Measurements from ENCODE around the gene FRMPD2. TPM values are rescaled to one million over a fixed set of nuclear protein-coding genes. Genes with fewer than 3 reads are reported as not detected.

FRMPD2 gene
- total RNA-seq, 4 donors from 2014 or later: 0.80 TPM; not detected in 3

DNA sequence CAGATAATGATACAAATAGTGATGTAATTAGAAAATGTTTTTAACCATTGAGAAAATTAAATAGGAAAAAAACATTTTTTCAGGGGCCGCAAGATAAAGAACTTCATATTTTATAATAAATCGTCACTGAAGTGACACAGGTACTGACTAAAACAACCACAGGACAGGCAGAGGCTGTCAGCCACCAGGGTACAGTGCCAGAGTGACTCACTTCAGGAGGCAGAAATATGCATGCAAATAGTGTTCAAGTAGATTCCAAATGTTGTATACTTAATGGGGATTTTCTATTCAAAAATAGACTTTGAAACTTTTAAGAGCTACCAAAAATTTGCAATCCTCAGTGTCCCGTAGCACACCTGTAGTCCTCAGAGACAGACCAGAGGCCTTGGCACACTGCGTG lies 68.6 kb downstream of the FRMPD2 start:
- Histone ChIP-seq H3K9me3 (no peaks in the 10 kb centered on the region), H3K4me1 (no peaks in the 10 kb centered on the region), H3K4me3 (no peak overlapping the region), H3K27ac (no peak overlapping the region), H3K27me3 (no peaks in the 10 kb centered on the region), H3K36me3 (no peaks in the 10 kb centered on the region)
- intact Hi-C loops (cut with DNase I; ENCODE audit: low total_unique reads): no loop called here
- TF ChIP-seq EP300 (IDR thresholded peaks at IDR 0.05; ENCODE audit: low read depth) (no peak), POLR2AphosphoS5 (IDR thresholded peaks at IDR 0.05) (no peak), POLR2A (IDR thresholded peaks at IDR 0.05) (no peak)
- TF ChIP-seq, protein P1, sequence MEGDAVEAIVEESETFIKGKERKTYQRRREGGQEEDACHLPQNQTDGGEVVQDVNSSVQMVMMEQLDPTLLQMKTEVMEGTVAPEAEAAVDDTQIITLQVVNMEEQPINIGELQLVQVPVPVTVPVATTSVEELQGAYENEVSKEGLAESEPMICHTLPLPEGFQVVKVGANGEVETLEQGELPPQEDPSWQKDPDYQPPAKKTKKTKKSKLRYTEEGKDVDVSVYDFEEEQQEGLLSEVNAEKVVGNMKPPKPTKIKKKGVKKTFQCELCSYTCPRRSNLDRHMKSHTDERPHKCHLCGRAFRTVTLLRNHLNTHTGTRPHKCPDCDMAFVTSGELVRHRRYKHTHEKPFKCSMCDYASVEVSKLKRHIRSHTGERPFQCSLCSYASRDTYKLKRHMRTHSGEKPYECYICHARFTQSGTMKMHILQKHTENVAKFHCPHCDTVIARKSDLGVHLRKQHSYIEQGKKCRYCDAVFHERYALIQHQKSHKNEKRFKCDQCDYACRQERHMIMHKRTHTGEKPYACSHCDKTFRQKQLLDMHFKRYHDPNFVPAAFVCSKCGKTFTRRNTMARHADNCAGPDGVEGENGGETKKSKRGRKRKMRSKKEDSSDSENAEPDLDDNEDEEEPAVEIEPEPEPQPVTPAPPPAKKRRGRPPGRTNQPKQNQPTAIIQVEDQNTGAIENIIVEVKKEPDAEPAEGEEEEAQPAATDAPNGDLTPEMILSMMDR (IDR thresholded peaks at IDR 0.05): no peak
- WGBS, 2 donors (ENCODE audit: low coverage in 1 of 2): 83 to 89% methylated on average over 4 of the region's 4 CpGs
- in situ Hi-C loops (cut with MboI; ENCODE audit: low pct_ligation_motif_present in 1 of 4, low pct_unique_long_range_greater_than_20kb in 1 of 4, low sequenced_read_pairs in 3 of 4): no loop called here
- no peak for DNase-seq

DNA sequence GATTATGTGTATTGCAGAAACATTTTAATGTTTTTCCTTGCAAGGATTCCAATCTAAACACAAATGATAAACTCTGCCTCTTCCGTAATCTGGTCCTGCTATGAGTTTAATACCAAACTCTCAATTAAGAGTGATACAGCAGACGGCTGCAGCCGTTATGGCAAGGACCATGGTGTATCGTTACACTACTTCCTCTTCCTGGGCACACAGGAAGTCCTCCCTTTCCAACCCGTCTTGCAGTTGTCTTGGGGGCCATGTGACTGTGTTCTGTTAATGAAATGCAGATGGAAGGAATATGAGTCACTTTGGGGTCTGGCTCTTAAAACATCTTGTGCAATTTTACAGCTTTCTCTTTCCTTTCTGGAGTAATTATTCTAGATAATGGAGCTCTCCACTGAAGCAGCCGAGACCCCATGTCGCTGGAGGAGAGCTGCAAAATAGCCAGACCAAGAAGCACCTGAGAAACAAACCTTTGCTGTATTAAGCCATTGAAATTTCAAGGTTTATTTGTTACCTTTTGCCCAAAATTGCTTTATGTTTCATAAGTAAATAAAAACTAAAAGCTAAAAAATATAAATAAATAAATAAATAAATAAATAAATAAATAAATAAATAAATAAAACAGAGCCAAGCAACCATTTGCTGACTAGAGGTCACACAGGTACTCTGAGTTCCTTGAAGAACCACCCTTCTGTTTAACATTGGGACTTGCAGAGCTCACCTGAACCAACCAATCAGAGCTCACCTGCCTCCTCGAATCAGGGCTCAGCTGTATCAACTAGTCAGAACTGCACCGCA lies 74.7 kb downstream of the FRMPD2 start:
- peaks cover 0 to 5% (median 2%) of the 10 kb centered on the region in 4 donors for H3K4me1 ChIP-seq
- H3K36me3 ChIP-seq: no peaks in the 10 kb centered on the region
- no peak overlapping the region for H3K4me3 ChIP-seq
- no peak overlapping the region for H3K27ac ChIP-seq
- H3K9me3 ChIP-seq: no peaks in the 10 kb centered on the region
- intact Hi-C loops (cut with DNase I; ENCODE audit: low total_unique reads) (no loop called here), in situ Hi-C loops (cut with MboI; ENCODE audit: low pct_ligation_motif_present in 1 of 4, low pct_unique_long_range_greater_than_20kb in 1 of 4, low sequenced_read_pairs in 3 of 4) (no loop called here)
- no peaks in the 10 kb centered on the region for H3K27me3 ChIP-seq
- no peak for DNase-seq
- WGBS, 2 donors (ENCODE audit: low coverage in 1 of 2): 77 to 92% methylated on average over 7 to 9 of the region's 9 CpGs
- TF ChIP-seq, protein P1 (IDR thresholded peaks at IDR 0.05): no peak
- TF ChIP-seq EP300 (IDR thresholded peaks at IDR 0.05; ENCODE audit: low read depth): no peak
- TF ChIP-seq POLR2AphosphoS5 (IDR thresholded peaks at IDR 0.05): no peak
- no peak for TF ChIP-seq POLR2A (IDR thresholded peaks at IDR 0.05)

DNA sequence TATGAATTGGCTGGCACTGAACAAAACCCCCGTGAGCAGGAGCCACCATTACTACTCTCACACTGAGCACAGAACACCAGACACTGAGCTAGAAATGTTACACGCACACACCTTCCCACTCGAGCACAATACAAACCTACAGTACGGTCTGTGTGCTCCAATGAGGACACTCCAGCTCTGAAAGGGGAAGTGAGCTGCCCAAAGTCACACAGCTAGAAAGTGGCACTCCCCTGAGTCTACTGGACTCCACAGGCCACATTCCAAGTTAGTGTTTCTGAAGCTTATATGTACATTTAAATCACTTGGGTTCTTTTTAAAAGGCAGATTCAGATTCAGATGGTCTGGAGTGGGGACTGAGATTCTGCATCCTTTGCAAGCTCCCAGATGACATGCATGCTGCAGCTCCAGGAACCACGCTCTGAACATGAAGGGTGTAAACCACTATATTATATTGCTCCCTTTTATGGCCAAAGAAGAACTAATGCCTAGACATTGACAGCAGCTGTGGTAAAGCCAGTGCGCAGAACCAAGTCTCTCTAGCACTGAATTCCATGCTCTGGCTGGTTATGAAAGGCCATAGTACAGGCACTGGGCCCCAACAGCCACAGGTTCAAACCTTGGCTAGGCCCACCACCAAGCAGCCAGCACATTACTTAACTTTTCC lies 77.1 kb downstream of the FRMPD2 start:
- H3K4me1 ChIP-seq: peaks cover 0 to 12% (median 5%) of the 10 kb centered on the region in 4 donors
- no peaks in the 10 kb centered on the region for H3K27me3 ChIP-seq
- no peak overlapping the region for H3K4me3 ChIP-seq
- H3K9me3 ChIP-seq: no peaks in the 10 kb centered on the region
- no peak overlapping the region for H3K27ac ChIP-seq
- TF ChIP-seq, protein P1 (IDR thresholded peaks at IDR 0.05): no peak
- no peak for TF ChIP-seq POLR2A (IDR thresholded peaks at IDR 0.05)
- no peaks in the 10 kb centered on the region for H3K36me3 ChIP-seq
- in situ Hi-C loops (cut with MboI; ENCODE audit: low pct_ligation_motif_present in 1 of 4, low pct_unique_long_range_greater_than_20kb in 1 of 4, low sequenced_read_pairs in 3 of 4) (no loop called here), intact Hi-C loops (cut with DNase I; ENCODE audit: low total_unique reads) (no loop called here)
- 69 to 92% methylated on average over 2 to 6 of the region's 6 CpGs for WGBS, 2 donors (ENCODE audit: low coverage in 1 of 2)
- DNase-seq: no peak

- WGBS, 2 donors (ENCODE audit: low coverage in 1 of 2): 100% methylated on average over 2 of the region's 2 CpGs; no CpG with 5 or more reads in 1 of the 2 donors
- H3K27ac ChIP-seq: no peak overlapping the region
- H3K9me3 ChIP-seq: no peaks in the 10 kb centered on the region
- intact Hi-C loops (cut with DNase I; ENCODE audit: low total_unique reads): no loop called here
- no peaks in the 10 kb centered on the region for H3K36me3 ChIP-seq
- no peak overlapping the region for H3K4me3 ChIP-seq
- TF ChIP-seq POLR2A (IDR thresholded peaks at IDR 0.05) (no peak), POLR2AphosphoS5 (IDR thresholded peaks at IDR 0.05) (no peak), EP300 (IDR thresholded peaks at IDR 0.05; ENCODE audit: low read depth) (no peak)
- TF ChIP-seq, protein P1 (IDR thresholded peaks at IDR 0.05): no peak
- in situ Hi-C loops (cut with MboI; ENCODE audit: low pct_ligation_motif_present in 1 of 4, low pct_unique_long_range_greater_than_20kb in 1 of 4, low sequenced_read_pairs in 3 of 4): no loop called here
- no peaks in the 10 kb centered on the region for H3K27me3 ChIP-seq
- H3K4me1 ChIP-seq: peaks cover 0 to 12% (median 5%) of the 10 kb centered on the region in 4 donors
- DNase-seq: no peak
Observed at GRCh38 chr10:48195803-48196202, 78.7 kb downstream of the FRMPD2 start.

All from transverse colon (tissue), 4 donors.